Measurements from ENCODE around the gene DNMT1.

DNA sequence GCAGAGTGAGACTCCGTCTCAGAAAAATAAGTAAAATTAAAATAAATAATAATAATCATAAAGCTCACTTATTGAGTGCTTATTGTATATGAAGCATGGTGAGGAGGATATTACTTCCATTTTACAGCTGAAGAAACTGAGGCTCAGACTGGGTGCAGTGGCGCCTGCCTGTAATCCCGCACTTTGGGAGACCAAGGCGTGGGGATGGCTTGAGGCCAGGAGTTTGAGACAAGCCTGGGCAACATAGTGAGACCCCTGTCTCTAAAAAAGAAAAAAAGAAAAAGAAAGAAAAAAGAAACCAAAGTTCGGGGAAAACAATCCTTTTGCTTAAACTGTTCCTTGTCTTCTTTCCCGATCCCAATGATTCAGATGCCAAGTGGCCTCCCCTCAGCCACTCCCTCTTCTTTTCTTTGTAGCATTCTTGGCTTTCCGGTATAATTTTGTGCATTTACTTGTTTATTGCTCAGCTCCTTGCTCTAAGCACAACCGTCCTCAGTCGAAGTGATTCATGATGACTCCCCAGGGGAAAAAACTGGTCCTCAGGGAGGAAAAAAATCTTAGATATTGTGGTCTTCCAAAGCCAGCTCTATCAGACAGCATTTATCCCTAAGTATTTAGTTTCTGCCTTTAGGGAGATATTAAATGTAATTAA lies 74.1 kb downstream of the DNMT1 start:
- TF ChIP-seq, protein P1, sequence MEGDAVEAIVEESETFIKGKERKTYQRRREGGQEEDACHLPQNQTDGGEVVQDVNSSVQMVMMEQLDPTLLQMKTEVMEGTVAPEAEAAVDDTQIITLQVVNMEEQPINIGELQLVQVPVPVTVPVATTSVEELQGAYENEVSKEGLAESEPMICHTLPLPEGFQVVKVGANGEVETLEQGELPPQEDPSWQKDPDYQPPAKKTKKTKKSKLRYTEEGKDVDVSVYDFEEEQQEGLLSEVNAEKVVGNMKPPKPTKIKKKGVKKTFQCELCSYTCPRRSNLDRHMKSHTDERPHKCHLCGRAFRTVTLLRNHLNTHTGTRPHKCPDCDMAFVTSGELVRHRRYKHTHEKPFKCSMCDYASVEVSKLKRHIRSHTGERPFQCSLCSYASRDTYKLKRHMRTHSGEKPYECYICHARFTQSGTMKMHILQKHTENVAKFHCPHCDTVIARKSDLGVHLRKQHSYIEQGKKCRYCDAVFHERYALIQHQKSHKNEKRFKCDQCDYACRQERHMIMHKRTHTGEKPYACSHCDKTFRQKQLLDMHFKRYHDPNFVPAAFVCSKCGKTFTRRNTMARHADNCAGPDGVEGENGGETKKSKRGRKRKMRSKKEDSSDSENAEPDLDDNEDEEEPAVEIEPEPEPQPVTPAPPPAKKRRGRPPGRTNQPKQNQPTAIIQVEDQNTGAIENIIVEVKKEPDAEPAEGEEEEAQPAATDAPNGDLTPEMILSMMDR (conservative IDR thresholded peaks at IDR 0.05), result no peak
- no peak for TF ChIP-seq EZH2 (IDR thresholded peaks at IDR 0.05; ENCODE audit: low read depth)
